Measurements from ENCODE around the gene AUP1. TPM values are rescaled to one million over a fixed set of nuclear protein-coding genes. Genes with fewer than 3 reads are reported as not detected.

The AUP1 gene
- total and polyA plus RNA-seq, 2 of the 4 experiments (the other 2 are of a cell fraction): 47.5 to 100.0 TPM

DNA sequence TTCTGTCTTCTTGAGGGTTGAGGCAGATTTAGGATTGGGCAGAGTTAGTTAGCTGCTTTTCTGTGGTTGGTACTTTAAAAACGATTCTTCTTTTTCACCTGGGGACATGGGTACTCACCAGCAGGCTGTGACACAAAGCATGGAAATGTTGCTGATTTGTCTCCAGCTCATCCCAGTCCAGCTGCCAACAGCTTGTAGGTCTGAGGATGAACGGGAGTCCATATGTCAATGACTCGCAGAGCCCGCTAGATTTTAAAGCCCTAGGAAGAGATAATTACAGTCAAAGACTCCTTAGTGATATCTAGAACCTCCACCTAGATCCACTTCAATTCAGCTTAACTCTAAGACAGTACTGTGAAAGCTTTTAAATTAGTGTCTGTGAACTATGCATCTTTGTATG is 45.8 kb upstream of the AUP1 start:
- POLR2A ChIA-PET (ENCODE audit: unreplicated experiment): no interaction called here

More for the DNA sequence above, 45.8 kb upstream of the AUP1 start:
- Histone ChIP-seq H2AK9ac (replicated peaks; ENCODE audit: low read depth, low read length, poor library complexity) (no peak overlapping the region), H3K9me3 (ENCODE audit: control insufficient read depth, insufficient read depth, low read length) (no peaks in the 10 kb centered on the region), H3K4ac (ENCODE audit: low read depth, low read length) (peak overlapping the region; percentile 70), H2BK5ac (ENCODE audit: low read depth, low read length, poor library complexity, severe bottlenecking) (peak overlapping the region; percentile 83), H2BK20ac (ENCODE audit: low read depth, low read length) (peak overlapping the region; percentile 68), H3K27me3 (ENCODE audit: control insufficient read depth, insufficient read depth, low read length) (no peaks in the 10 kb centered on the region), H4K20me1 (ENCODE audit: insufficient read depth, low read length) (no peaks in the 10 kb centered on the region), H3K9ac (ENCODE audit: low read depth, low read length) (no peak overlapping the region), H3K36me3 (ENCODE audit: control insufficient read depth, insufficient read depth, low read length) (no peaks in the 10 kb centered on the region), H2BK15ac (ENCODE audit: low read depth, low read length) (peak overlapping the region; percentile 35), H3K9me1 (ENCODE audit: insufficient read depth, low read length) (peaks cover 22% of the 10 kb centered on the region; the same call in 1 of the 2 replicates), H3K79me1 (ENCODE audit: low read depth in 1 of 2, low read length in 2 of 2) (no peaks in the 10 kb centered on the region), H3K23ac (ENCODE audit: low read depth, low read length) (0 out of 2 replicates have a peak overlapping the region, but pooled peaks have one; percentile 18), H2BK120ac (ENCODE audit: low read depth, low read length) (peak overlapping the region; percentile 57), H4K5ac (ENCODE audit: low read depth, low read length) (peak overlapping the region; percentile 69), H3K14ac (replicated peaks; ENCODE audit: low read depth, low read length) (peak overlapping the region; percentile 33; the same call in 1 of the 2 replicates), H3K4me3 (ENCODE audit: insufficient read depth, low read depth, low read length) (no peak overlapping the region), H4K8ac (ENCODE audit: low read depth in 2 of 2, low read length in 2 of 2) (peak overlapping the region; percentile 47 to 48; a peak in 3 of 4 replicates), H2AFZ (replicated peaks; ENCODE audit: low read length, poor library complexity) (no peak overlapping the region), H3K27ac (ENCODE audit: insufficient read depth, low read length) (peak overlapping the region; percentile 71), H3K18ac (ENCODE audit: low read depth, low read length) (peak overlapping the region; percentile 62), H2AK5ac (ENCODE audit: low read depth, low read length) (peak overlapping the region; percentile 62), H3K4me1 (ENCODE audit: control insufficient read depth, insufficient read depth, low read length) (peaks cover 21% of the 10 kb centered on the region), H3K4me2 (ENCODE audit: low read depth, low read length) (no peak overlapping the region), H3K56ac (ENCODE audit: extremely low read depth, insufficient read depth, low read length) (no peak overlapping the region), H4K91ac (ENCODE audit: insufficient read depth, low read depth, low read length) (peak overlapping the region; percentile 79)
- dilution Hi-C loops (cut with HindIII; ENCODE audit: low sequenced_read_pairs, unreplicated experiment): no loop called here
- intact Hi-C loops (cut with micrococcal nuclease): loop anchor here (5.0 kb wide), 1 partner anchor 323 kb away; no protein-coding TSS in a partner anchor
- in situ Hi-C loops (cut with MboI; ENCODE audit: low sequenced_read_pairs): loop anchor here (5.0 kb wide), 1 partner anchor 93 kb away; the partner anchor contains the start of genes CCDC142 and TTC31
- BruUV-seq (replicated peaks): no TSS peak
- CTCF ChIA-PET: no interaction called here
- TF ChIP-seq FOS (IDR thresholded peaks at IDR 0.05; ENCODE audit: low read depth, low read length): no peak
- TF ChIP-seq RAD21 (IDR thresholded peaks at IDR 0.05; ENCODE audit: low read length): no peak
- TF ChIP-seq, protein P1, sequence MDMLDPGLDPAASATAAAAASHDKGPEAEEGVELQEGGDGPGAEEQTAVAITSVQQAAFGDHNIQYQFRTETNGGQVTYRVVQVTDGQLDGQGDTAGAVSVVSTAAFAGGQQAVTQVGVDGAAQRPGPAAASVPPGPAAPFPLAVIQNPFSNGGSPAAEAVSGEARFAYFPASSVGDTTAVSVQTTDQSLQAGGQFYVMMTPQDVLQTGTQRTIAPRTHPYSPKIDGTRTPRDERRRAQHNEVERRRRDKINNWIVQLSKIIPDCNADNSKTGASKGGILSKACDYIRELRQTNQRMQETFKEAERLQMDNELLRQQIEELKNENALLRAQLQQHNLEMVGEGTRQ (IDR thresholded peaks at IDR 0.05; ENCODE audit: low read depth, low read length): no peak
- TF ChIP-seq RCOR1 (IDR thresholded peaks at IDR 0.05; ENCODE audit: insufficient replicate concordance, low read length): no peak
- TF ChIP-seq BHLHE40 (IDR thresholded peaks at IDR 0.05; ENCODE audit: low read depth, low read length): no peak
- TF ChIP-seq, protein P2, sequence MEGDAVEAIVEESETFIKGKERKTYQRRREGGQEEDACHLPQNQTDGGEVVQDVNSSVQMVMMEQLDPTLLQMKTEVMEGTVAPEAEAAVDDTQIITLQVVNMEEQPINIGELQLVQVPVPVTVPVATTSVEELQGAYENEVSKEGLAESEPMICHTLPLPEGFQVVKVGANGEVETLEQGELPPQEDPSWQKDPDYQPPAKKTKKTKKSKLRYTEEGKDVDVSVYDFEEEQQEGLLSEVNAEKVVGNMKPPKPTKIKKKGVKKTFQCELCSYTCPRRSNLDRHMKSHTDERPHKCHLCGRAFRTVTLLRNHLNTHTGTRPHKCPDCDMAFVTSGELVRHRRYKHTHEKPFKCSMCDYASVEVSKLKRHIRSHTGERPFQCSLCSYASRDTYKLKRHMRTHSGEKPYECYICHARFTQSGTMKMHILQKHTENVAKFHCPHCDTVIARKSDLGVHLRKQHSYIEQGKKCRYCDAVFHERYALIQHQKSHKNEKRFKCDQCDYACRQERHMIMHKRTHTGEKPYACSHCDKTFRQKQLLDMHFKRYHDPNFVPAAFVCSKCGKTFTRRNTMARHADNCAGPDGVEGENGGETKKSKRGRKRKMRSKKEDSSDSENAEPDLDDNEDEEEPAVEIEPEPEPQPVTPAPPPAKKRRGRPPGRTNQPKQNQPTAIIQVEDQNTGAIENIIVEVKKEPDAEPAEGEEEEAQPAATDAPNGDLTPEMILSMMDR (conservative IDR thresholded peaks at IDR 0.05; ENCODE audit: low read depth, low read length): no peak
- TF ChIP-seq MAZ (IDR thresholded peaks at IDR 0.05; ENCODE audit: borderline replicate concordance, low read depth, low read length): no peak
- TF ChIP-seq CEBPB (IDR thresholded peaks at IDR 0.05; ENCODE audit: low read depth, low read length): no peak
- TF ChIP-seq MAFK (IDR thresholded peaks at IDR 0.05; ENCODE audit: low read depth, low read length): no peak
- TF ChIP-seq RFX5 (IDR thresholded peaks at IDR 0.05; ENCODE audit: low read depth, low read length): no peak
- WGBS, 2 experiments (ENCODE audit: extremely low coverage in 2 of 2, insufficient read length in 1 of 2): no CpG with 5 or more reads among the region's 4 CpGs
- ATAC-seq (ENCODE audit: low read depth): no peak
- no peak for DNase-seq

Data from IMR-90 (cell line).